Activated T-helper 1 cell treated with anti-CD3 and anti-CD28 coated beads, Interleukin-2, amount 50 U/mL, for 16 hours (primary cell): Measurements from ENCODE around the gene MET.
"Not testable (repeated sequence)": the region's sequence is repeated elsewhere in the genome, so short reads cannot be mapped to it uniquely, and the experiment has no call there.

Experiments used
- DNase-seq, 2 donors: peaks; one replicate each; pipeline ENCODE4 v3.0.0-alpha.2; 2020; ENCODE audit warnings: low read depth in 1 of 2, low spot score in 1 of 2

The MET gene

GRCh38 chr7:116726713-116727431 is 54.9 kb downstream of the MET start:
- DNase-seq: no peak

- DNase-seq: no peak
These were observed 55.5 kb downstream of the MET start for GRCh38 chr7:116727432-116728009.

GRCh38 chr7:116728413-116728812 is 56.4 kb downstream of the MET start:
- no peak for DNase-seq

GRCh38 chr7:116730097-116731022 is 58.4 kb downstream of the MET start:
- no peak for DNase-seq

GRCh38 chr7:116731023-116731395 is 59.0 kb downstream of the MET start:
- no peak for DNase-seq

GRCh38 chr7:116731445-116732335 is 59.7 kb downstream of the MET start:
- no peak for DNase-seq

- DNase-seq: no peak
These were observed 61.0 kb downstream of the MET start for GRCh38 chr7:116732788-116733694.

- DNase-seq: no peak
These were observed 62.1 kb downstream of the MET start for GRCh38 chr7:116733924-116734580.

- DNase-seq: no peak
These were observed 62.7 kb downstream of the MET start for GRCh38 chr7:116734710-116735109.

- no peak for DNase-seq
These were observed 65.1 kb downstream of the MET start for GRCh38 chr7:116736927-116737715.

GRCh38 chr7:116738378-116738777 is 66.4 kb downstream of the MET start:
- DNase-seq: no peak

- no peak for DNase-seq
These were observed 67.3 kb downstream of the MET start for GRCh38 chr7:116739307-116739706.

- no peak for DNase-seq
These were observed 68.2 kb downstream of the MET start for GRCh38 chr7:116740231-116740630.

- DNase-seq: no peak
These were observed 68.9 kb downstream of the MET start for GRCh38 chr7:116740755-116741462.

GRCh38 chr7:116741625-116742316 is 69.8 kb downstream of the MET start:
- DNase-seq: no peak

GRCh38 chr7:116742641-116743040 is 70.6 kb downstream of the MET start:
- DNase-seq: no peak

GRCh38 chr7:116743835-116744234 is 71.8 kb downstream of the MET start:
- not testable (repeated sequence) for DNase-seq
